ENCODE data around the gene SLC12A2.
A peak's percentile ranks its signal among the peaks of the same experiment; 100 is the strongest.

SLC12A2 gene

GRCh38 chr5:128196080-128196479, 112.5 kb downstream of the SLC12A2 start:
- H3K36me3 ChIP-seq (ENCODE audit: insufficient read depth, low read length) = no peaks in the 10 kb centered on the region
- no peaks in the 10 kb centered on the region for H3K27me3 ChIP-seq (ENCODE audit: insufficient read depth, low read length, poor library complexity)
- no peaks in the 10 kb centered on the region; the same call in 1 of the 2 replicates for H4K20me1 ChIP-seq (ENCODE audit: insufficient read depth, low read length)
- no peak overlapping the region for H3K27ac ChIP-seq (ENCODE audit: low read length)
- H3K9me3 ChIP-seq (ENCODE audit: insufficient read depth, low read length, severe bottlenecking) = no peaks in the 10 kb centered on the region
- H3K9ac ChIP-seq (ENCODE audit: low read depth, low read length) = no peak overlapping the region
- H3K4me3 ChIP-seq (ENCODE audit: low read depth in 1 of 2, low read length in 2 of 2) = no peak overlapping the region
- H3K4me2 ChIP-seq (ENCODE audit: insufficient read depth, low read length) = no peak overlapping the region
- no peak for ATAC-seq (ENCODE audit: insufficient read depth, low read depth)
- TF ChIP-seq, protein P1, sequence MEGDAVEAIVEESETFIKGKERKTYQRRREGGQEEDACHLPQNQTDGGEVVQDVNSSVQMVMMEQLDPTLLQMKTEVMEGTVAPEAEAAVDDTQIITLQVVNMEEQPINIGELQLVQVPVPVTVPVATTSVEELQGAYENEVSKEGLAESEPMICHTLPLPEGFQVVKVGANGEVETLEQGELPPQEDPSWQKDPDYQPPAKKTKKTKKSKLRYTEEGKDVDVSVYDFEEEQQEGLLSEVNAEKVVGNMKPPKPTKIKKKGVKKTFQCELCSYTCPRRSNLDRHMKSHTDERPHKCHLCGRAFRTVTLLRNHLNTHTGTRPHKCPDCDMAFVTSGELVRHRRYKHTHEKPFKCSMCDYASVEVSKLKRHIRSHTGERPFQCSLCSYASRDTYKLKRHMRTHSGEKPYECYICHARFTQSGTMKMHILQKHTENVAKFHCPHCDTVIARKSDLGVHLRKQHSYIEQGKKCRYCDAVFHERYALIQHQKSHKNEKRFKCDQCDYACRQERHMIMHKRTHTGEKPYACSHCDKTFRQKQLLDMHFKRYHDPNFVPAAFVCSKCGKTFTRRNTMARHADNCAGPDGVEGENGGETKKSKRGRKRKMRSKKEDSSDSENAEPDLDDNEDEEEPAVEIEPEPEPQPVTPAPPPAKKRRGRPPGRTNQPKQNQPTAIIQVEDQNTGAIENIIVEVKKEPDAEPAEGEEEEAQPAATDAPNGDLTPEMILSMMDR (IDR thresholded peaks at IDR 0.05; ENCODE audit: borderline replicate concordance, extremely low read depth, low read length, poor library complexity, severe bottlenecking) = no peak
- no peak for TF ChIP-seq EZH2 (IDR thresholded peaks at IDR 0.05; ENCODE audit: borderline replicate concordance, low read depth, low read length, severe bottlenecking)
- H2AFZ ChIP-seq (ENCODE audit: low read depth, low read length) = no peak overlapping the region
- no peak for DNase-seq
- H3K4me1 ChIP-seq (ENCODE audit: insufficient read depth, low read length) = peaks cover 34% of the 10 kb centered on the region
- no peaks in the 10 kb centered on the region for H3K79me2 ChIP-seq (ENCODE audit: insufficient read depth, low read length)

DNA sequence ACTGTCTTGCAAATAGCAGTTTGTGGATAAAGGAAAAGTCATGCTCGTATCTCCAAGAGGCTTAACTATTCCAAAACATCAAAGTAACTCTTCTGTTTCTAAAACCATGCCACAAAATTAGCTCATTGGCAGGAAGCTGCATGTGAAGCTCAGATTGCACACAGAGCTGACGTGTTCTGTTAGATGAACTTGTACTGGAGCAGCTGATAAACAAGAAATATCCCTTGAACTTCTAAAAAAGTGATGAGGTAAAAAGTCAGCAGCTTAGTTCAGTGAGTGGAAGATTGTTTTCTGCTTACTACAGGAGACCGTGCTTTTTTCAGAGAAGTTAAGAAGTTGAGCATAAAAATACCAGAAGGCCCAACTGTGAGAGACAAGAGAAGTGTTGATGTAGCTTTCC, 113.2 kb downstream of the SLC12A2 start:
- H3K4me2 ChIP-seq (ENCODE audit: insufficient read depth, low read length) = no peak overlapping the region
- no peak overlapping the region for H3K4me3 ChIP-seq (ENCODE audit: low read depth in 1 of 2, low read length in 2 of 2)
- no peak overlapping the region for H3K9ac ChIP-seq (ENCODE audit: low read depth, low read length)
- no peak for TF ChIP-seq EZH2 (IDR thresholded peaks at IDR 0.05; ENCODE audit: borderline replicate concordance, low read depth, low read length, severe bottlenecking)
- TF ChIP-seq, protein P1 (IDR thresholded peaks at IDR 0.05; ENCODE audit: borderline replicate concordance, extremely low read depth, low read length, poor library complexity, severe bottlenecking) = no peak
- H3K9me3 ChIP-seq (ENCODE audit: insufficient read depth, low read length, severe bottlenecking) = no peaks in the 10 kb centered on the region
- H3K36me3 ChIP-seq (ENCODE audit: insufficient read depth, low read length) = no peaks in the 10 kb centered on the region
- no peaks in the 10 kb centered on the region for H3K79me2 ChIP-seq (ENCODE audit: insufficient read depth, low read length)
- peaks cover 41% of the 10 kb centered on the region for H3K4me1 ChIP-seq (ENCODE audit: insufficient read depth, low read length)
- DNase-seq (peak; percentile 26), ATAC-seq (ENCODE audit: insufficient read depth, low read depth) (peak; percentile 14; the same call in 1 of the 3 replicates)
- no peaks in the 10 kb centered on the region for H3K27me3 ChIP-seq (ENCODE audit: insufficient read depth, low read length, poor library complexity)
- no peak overlapping the region for H2AFZ ChIP-seq (ENCODE audit: low read depth, low read length)
- H3K27ac ChIP-seq (ENCODE audit: low read length) = no peak overlapping the region
- H4K20me1 ChIP-seq (ENCODE audit: insufficient read depth, low read length) = no peaks in the 10 kb centered on the region; the same call in 1 of the 2 replicates

- Histone ChIP-seq H3K9ac (ENCODE audit: low read depth, low read length) (no peak overlapping the region), H4K20me1 (ENCODE audit: insufficient read depth, low read length) (no peaks in the 10 kb centered on the region; the same call in 1 of the 2 replicates), H3K36me3 (ENCODE audit: insufficient read depth, low read length) (no peaks in the 10 kb centered on the region), H3K27ac (ENCODE audit: low read length) (peak overlapping the region; percentile 29; the same call in 1 of the 2 replicates), H2AFZ (ENCODE audit: low read depth, low read length) (no peak overlapping the region), H3K4me2 (ENCODE audit: insufficient read depth, low read length) (peak overlapping the region; percentile 29), H3K4me3 (ENCODE audit: low read depth in 1 of 2, low read length in 2 of 2) (no peak overlapping the region), H3K4me1 (ENCODE audit: insufficient read depth, low read length) (peaks cover 45% of the 10 kb centered on the region), H3K27me3 (ENCODE audit: insufficient read depth, low read length, poor library complexity) (no peaks in the 10 kb centered on the region), H3K79me2 (ENCODE audit: insufficient read depth, low read length) (no peaks in the 10 kb centered on the region), H3K9me3 (ENCODE audit: insufficient read depth, low read length, severe bottlenecking) (no peaks in the 10 kb centered on the region)
- DNase-seq = peak; percentile 62
- TF ChIP-seq, protein P1 (IDR thresholded peaks at IDR 0.05; ENCODE audit: borderline replicate concordance, extremely low read depth, low read length, poor library complexity, severe bottlenecking) = no peak
- no peak for TF ChIP-seq EZH2 (IDR thresholded peaks at IDR 0.05; ENCODE audit: borderline replicate concordance, low read depth, low read length, severe bottlenecking)
- peak; percentile 75 for ATAC-seq (ENCODE audit: insufficient read depth, low read depth)
Observed at GRCh38 chr5:128197896-128198522, 114.4 kb downstream of the SLC12A2 start.
